ENCODE data around the gene NUP54. TPM values are rescaled to one million over a fixed set of nuclear protein-coding genes. Genes with fewer than 3 reads are reported as not detected.

NUP54 gene
- total and polyA plus RNA-seq, 2 donors (not counting 1 experiment from before 2014, with no cell fraction given), result 49.3 to 55.5 TPM

GRCh38 chr4:76182463-76182862 lies 34.3 kb upstream of the NUP54 start:
- no peaks in the 10 kb centered on the region for H3K4me1 ChIP-seq (ENCODE audit: control insufficient read depth, extremely low read depth, insufficient read depth, low read length)
- no peak overlapping the region for H3K4me3 ChIP-seq (replicated peaks in 1 of 4; ENCODE audit: control extremely low read depth in 1 of 4, insufficient read depth in 1 of 4, low read depth in 3 of 4, low read length in 4 of 4)
- H3K79me2 ChIP-seq (ENCODE audit: control insufficient read depth, insufficient read depth, low read length), result peaks cover 19% of the 10 kb centered on the region
- no peak overlapping the region for H3K4me2 ChIP-seq (ENCODE audit: extremely low read depth, insufficient read depth, low read length)
- no peak for TF ChIP-seq EZH2 (IDR thresholded peaks at IDR 0.05; ENCODE audit: low read length, missing control alignments)
- TF ChIP-seq, protein P1, sequence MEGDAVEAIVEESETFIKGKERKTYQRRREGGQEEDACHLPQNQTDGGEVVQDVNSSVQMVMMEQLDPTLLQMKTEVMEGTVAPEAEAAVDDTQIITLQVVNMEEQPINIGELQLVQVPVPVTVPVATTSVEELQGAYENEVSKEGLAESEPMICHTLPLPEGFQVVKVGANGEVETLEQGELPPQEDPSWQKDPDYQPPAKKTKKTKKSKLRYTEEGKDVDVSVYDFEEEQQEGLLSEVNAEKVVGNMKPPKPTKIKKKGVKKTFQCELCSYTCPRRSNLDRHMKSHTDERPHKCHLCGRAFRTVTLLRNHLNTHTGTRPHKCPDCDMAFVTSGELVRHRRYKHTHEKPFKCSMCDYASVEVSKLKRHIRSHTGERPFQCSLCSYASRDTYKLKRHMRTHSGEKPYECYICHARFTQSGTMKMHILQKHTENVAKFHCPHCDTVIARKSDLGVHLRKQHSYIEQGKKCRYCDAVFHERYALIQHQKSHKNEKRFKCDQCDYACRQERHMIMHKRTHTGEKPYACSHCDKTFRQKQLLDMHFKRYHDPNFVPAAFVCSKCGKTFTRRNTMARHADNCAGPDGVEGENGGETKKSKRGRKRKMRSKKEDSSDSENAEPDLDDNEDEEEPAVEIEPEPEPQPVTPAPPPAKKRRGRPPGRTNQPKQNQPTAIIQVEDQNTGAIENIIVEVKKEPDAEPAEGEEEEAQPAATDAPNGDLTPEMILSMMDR (conservative IDR thresholded peaks at IDR 0.05 in 1 of 2, IDR thresholded peaks at IDR 0.05 in 1 of 2; ENCODE audit: low read depth in 1 of 2, low read length in 2 of 2), result no peak
- H3K27me3 ChIP-seq (ENCODE audit: control insufficient read depth, insufficient read depth, low read length), result no peaks in the 10 kb centered on the region
- no peak overlapping the region for H3K9ac ChIP-seq (ENCODE audit: insufficient read depth, low read length)
- no peak overlapping the region for H3K27ac ChIP-seq (ENCODE audit: insufficient read depth, low read length)
- DNase-seq (ENCODE audit: low read depth in 2 of 2), result no peak
- H2AFZ ChIP-seq (ENCODE audit: low read length), result no peak overlapping the region
- H3K9me3 ChIP-seq (ENCODE audit: control insufficient read depth, insufficient read depth, low read depth, low read length), result no peaks in the 10 kb centered on the region
- peaks cover 10% of the 10 kb centered on the region for H3K36me3 ChIP-seq (ENCODE audit: control insufficient read depth, insufficient read depth, low read length)
- H4K20me1 ChIP-seq (ENCODE audit: control insufficient read depth, extremely low read depth, insufficient read depth, low read length), result no peaks in the 10 kb centered on the region

DNA sequence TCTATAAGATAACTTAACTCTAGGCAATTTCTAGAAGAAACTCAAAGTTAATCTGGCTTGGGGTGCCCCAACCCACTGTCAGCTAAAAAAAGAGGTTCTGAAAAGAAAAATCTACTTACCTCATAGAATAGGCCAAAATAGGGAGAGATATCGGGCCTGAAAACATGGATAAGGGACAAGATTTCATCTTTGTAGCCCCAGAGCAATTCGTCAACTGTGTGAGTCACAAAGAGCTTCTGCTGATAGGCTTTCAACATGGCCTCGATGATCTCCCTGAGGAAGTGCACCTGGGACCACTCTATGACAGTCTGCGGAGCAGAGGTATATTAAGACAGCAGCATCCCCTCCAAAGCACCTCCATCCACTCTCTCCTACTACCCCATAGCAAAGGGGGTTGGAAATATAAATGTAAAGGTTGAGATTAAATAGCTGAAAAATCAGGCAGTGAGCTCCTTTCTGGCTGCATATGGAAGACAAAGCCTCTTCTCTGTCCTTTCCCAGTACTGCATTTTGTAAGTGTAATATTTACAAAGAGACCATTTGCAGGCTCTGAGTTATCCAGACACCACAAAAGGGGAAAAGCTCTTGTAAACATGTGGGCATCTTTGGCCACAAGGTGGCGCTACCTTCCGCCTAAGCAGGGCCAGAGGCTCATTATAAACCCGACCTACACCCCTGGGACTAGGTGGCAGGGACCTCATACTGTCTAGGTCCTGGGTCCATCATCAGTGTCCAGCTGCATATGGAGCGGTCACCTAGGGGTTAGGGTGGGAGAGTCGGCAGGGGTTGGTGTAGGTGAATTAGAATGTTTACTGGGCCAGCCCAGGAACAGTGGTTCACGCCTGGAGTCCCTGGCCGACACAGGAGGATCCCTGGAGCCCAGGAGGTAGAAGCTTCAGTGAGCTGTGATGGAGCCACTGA lies 31.5 kb upstream of the NUP54 start:
- peaks cover 4% of the 10 kb centered on the region for H3K36me3 ChIP-seq (ENCODE audit: control insufficient read depth, insufficient read depth, low read length)
- no peak overlapping the region for H2AFZ ChIP-seq (ENCODE audit: low read length)
- H3K4me1 ChIP-seq (ENCODE audit: control insufficient read depth, extremely low read depth, insufficient read depth, low read length), result no peaks in the 10 kb centered on the region
- H3K4me3 ChIP-seq (replicated peaks in 1 of 4; ENCODE audit: control extremely low read depth in 1 of 4, insufficient read depth in 1 of 4, low read depth in 3 of 4, low read length in 4 of 4), result no peak overlapping the region
- no peak overlapping the region for H3K27ac ChIP-seq (ENCODE audit: insufficient read depth, low read length)
- H3K9me3 ChIP-seq (ENCODE audit: control insufficient read depth, insufficient read depth, low read depth, low read length), result no peaks in the 10 kb centered on the region
- H4K20me1 ChIP-seq (ENCODE audit: control insufficient read depth, extremely low read depth, insufficient read depth, low read length), result no peaks in the 10 kb centered on the region
- no peak overlapping the region for H3K9ac ChIP-seq (ENCODE audit: insufficient read depth, low read length)
- no peak for TF ChIP-seq EZH2 (IDR thresholded peaks at IDR 0.05; ENCODE audit: low read length, missing control alignments)
- TF ChIP-seq, protein P1 (conservative IDR thresholded peaks at IDR 0.05 in 1 of 2, IDR thresholded peaks at IDR 0.05 in 1 of 2; ENCODE audit: low read depth in 1 of 2, low read length in 2 of 2), result peak; percentile 92 to 97
- no peaks in the 10 kb centered on the region for H3K27me3 ChIP-seq (ENCODE audit: control insufficient read depth, insufficient read depth, low read length)
- H3K79me2 ChIP-seq (ENCODE audit: control insufficient read depth, insufficient read depth, low read length), result peaks cover 7% of the 10 kb centered on the region
- DNase-seq (ENCODE audit: low read depth in 2 of 2), result peak; percentile 65 to 86
- no peak overlapping the region for H3K4me2 ChIP-seq (ENCODE audit: extremely low read depth, insufficient read depth, low read length)

GRCh38 chr4:76178296-76178695 lies 30.1 kb upstream of the NUP54 start:
- Histone ChIP-seq H3K27ac (ENCODE audit: insufficient read depth, low read length) (no peak overlapping the region), H3K27me3 (ENCODE audit: control insufficient read depth, insufficient read depth, low read length) (no peaks in the 10 kb centered on the region), H4K20me1 (ENCODE audit: control insufficient read depth, extremely low read depth, insufficient read depth, low read length) (no peaks in the 10 kb centered on the region), H3K4me1 (ENCODE audit: control insufficient read depth, extremely low read depth, insufficient read depth, low read length) (no peaks in the 10 kb centered on the region), H3K9ac (ENCODE audit: insufficient read depth, low read length) (no peak overlapping the region), H3K36me3 (ENCODE audit: control insufficient read depth, insufficient read depth, low read length) (peaks cover 4% of the 10 kb centered on the region), H3K4me3 (replicated peaks in 1 of 4; ENCODE audit: control extremely low read depth in 1 of 4, insufficient read depth in 1 of 4, low read depth in 3 of 4, low read length in 4 of 4) (no peak overlapping the region), H3K9me3 (ENCODE audit: control insufficient read depth, insufficient read depth, low read depth, low read length) (no peaks in the 10 kb centered on the region), H3K79me2 (ENCODE audit: control insufficient read depth, insufficient read depth, low read length) (peaks cover 2% of the 10 kb centered on the region), H2AFZ (ENCODE audit: low read length) (no peak overlapping the region), H3K4me2 (ENCODE audit: extremely low read depth, insufficient read depth, low read length) (no peak overlapping the region)
- no peak for TF ChIP-seq EZH2 (IDR thresholded peaks at IDR 0.05; ENCODE audit: low read length, missing control alignments)
- TF ChIP-seq, protein P1 (conservative IDR thresholded peaks at IDR 0.05 in 1 of 2, IDR thresholded peaks at IDR 0.05 in 1 of 2; ENCODE audit: low read depth in 1 of 2, low read length in 2 of 2), result no peak
- DNase-seq (ENCODE audit: low read depth in 2 of 2), result peak in 1 of 2 donors; percentile 33
